Measurements from ENCODE around the gene SPATA2. TPM values are rescaled to one million over a fixed set of nuclear protein-coding genes. Genes with fewer than 3 reads are reported as not detected.

SPATA2 gene
- total RNA-seq, 5 donors from 2014 or later (not counting 1 experiment from before 2014, with no cell fraction given) = 9.6 to 19.4 (median 10.4) TPM

- Mint-ChIP-seq H3K27ac (no peak overlapping the region), H3K27me3 (no peaks in the 10 kb centered on the region), H3K4me3 (no peak overlapping the region), H3K36me3 (peaks cover 36% of the 10 kb centered on the region), H3K9me3 (no peaks in the 10 kb centered on the region), H3K4me1 (peaks cover 0 to 2% (median 0%) of the 10 kb centered on the region in 3 donors)
- no peak overlapping the region for H3K4me3 ChIP-seq (ENCODE audit: control insufficient read depth in 1 of 2, extremely low read depth in 1 of 2, low read length in 1 of 2)
- H3K27me3 ChIP-seq (replicated peaks in 1 of 2; ENCODE audit: control insufficient read depth in 2 of 2, extremely low read depth in 1 of 2, insufficient read depth in 2 of 2, low read length in 1 of 2) = no peaks in the 10 kb centered on the region
- no peak overlapping the region for H3K27ac ChIP-seq (ENCODE audit: low read length)
- POLR2A ChIA-PET = no interaction called here
- ATAC-seq (replicated peaks in 1 of 4) (no peak), DNase-seq (no peak)
- peaks cover 0 to 4% of the 10 kb centered on the region in 2 experiments for H3K4me1 ChIP-seq (ENCODE audit: control insufficient read depth in 1 of 2, extremely low read depth in 1 of 2, insufficient read depth in 2 of 2, low read length in 2 of 2)
- CTCF ChIA-PET = interaction anchor here in 1 of 2 donors (0.7 kb wide), 1 partner anchor 37 kb away, joined by 3 read pairs; no protein-coding TSS in a partner anchor
- H3K9me3 ChIP-seq = no peaks in the 10 kb centered on the region
- WGBS (ENCODE audit: insufficient coverage) = 98% methylated on average over 8 of the region's 10 CpGs
- peaks cover 22 to 68% of the 10 kb centered on the region in 2 donors for H3K36me3 ChIP-seq (ENCODE audit: control insufficient read depth in 2 of 2, extremely low read depth in 1 of 2, insufficient read depth in 1 of 2, low read length in 1 of 2)
These were observed 32.0 kb downstream of the SPATA2 start for GRCh38 chr20:49883246-49883802.

GRCh38 chr20:49882171-49882970 is 33.0 kb downstream of the SPATA2 start:
- ATAC-seq (replicated peaks in 1 of 4) (no peak), DNase-seq (no peak)
- Histone ChIP-seq H3K27me3 (replicated peaks in 1 of 2; ENCODE audit: control insufficient read depth in 2 of 2, extremely low read depth in 1 of 2, insufficient read depth in 2 of 2, low read length in 1 of 2) (no peaks in the 10 kb centered on the region), H3K4me3 (ENCODE audit: control insufficient read depth in 1 of 2, extremely low read depth in 1 of 2, low read length in 1 of 2) (no peak overlapping the region), H3K36me3 (ENCODE audit: control insufficient read depth in 2 of 2, extremely low read depth in 1 of 2, insufficient read depth in 1 of 2, low read length in 1 of 2) (peaks cover 22 to 65% of the 10 kb centered on the region in 2 donors), H3K27ac (ENCODE audit: low read length) (no peak overlapping the region), H3K9me3 (no peaks in the 10 kb centered on the region), H3K4me1 (ENCODE audit: control insufficient read depth in 1 of 2, extremely low read depth in 1 of 2, insufficient read depth in 2 of 2, low read length in 2 of 2) (no peaks in the 10 kb centered on the region)
- ChIA-PET CTCF (no interaction called here), POLR2A (interaction anchor here in 1 of 2 donors (1.1 kb wide), 1 partner anchor 10 kb away, joined by 3 read pairs; no protein-coding TSS in a partner anchor)
- Mint-ChIP-seq H3K9me3 (no peaks in the 10 kb centered on the region), H3K36me3 (peaks cover 36% of the 10 kb centered on the region), H3K27ac (no peak overlapping the region), H3K27me3 (no peaks in the 10 kb centered on the region), H3K4me3 (no peak overlapping the region), H3K4me1 (no peaks in the 10 kb centered on the region)
- 99% methylated on average over 27 of the region's 29 CpGs for WGBS (ENCODE audit: insufficient coverage)

- CTCF ChIA-PET = no interaction called here
- no peak for ATAC-seq (replicated peaks in 1 of 4)
- Mint-ChIP-seq H3K27me3 (no peaks in the 10 kb centered on the region), H3K9me3 (no peaks in the 10 kb centered on the region), H3K27ac (no peak overlapping the region), H3K4me1 (no peaks in the 10 kb centered on the region), H3K36me3 (peaks cover 26% of the 10 kb centered on the region), H3K4me3 (no peak overlapping the region)
- no peaks in the 10 kb centered on the region for H3K9me3 ChIP-seq
- DNase-seq = no peak
- no CpG with 5 or more reads among the region's 15 CpGs for WGBS (ENCODE audit: insufficient coverage)
- H3K4me1 ChIP-seq (ENCODE audit: control insufficient read depth in 1 of 2, extremely low read depth in 1 of 2, insufficient read depth in 2 of 2, low read length in 2 of 2) = no peaks in the 10 kb centered on the region
- POLR2A ChIA-PET = interaction anchor here in 1 of 2 donors (0.5 kb wide), 1 partner anchor 32 kb away, joined by 6 read pairs; no protein-coding TSS in a partner anchor
- H3K27me3 ChIP-seq (replicated peaks in 1 of 2; ENCODE audit: control insufficient read depth in 2 of 2, extremely low read depth in 1 of 2, insufficient read depth in 2 of 2, low read length in 1 of 2) = no peaks in the 10 kb centered on the region
- H3K4me3 ChIP-seq (ENCODE audit: control insufficient read depth in 1 of 2, extremely low read depth in 1 of 2, low read length in 1 of 2) = no peak overlapping the region
- no peak overlapping the region for H3K27ac ChIP-seq (ENCODE audit: low read length)
- peaks cover 22 to 66% of the 10 kb centered on the region in 2 donors for H3K36me3 ChIP-seq (ENCODE audit: control insufficient read depth in 2 of 2, extremely low read depth in 1 of 2, insufficient read depth in 1 of 2, low read length in 1 of 2)
These were observed 34.4 kb downstream of the SPATA2 start for GRCh38 chr20:49880724-49881445.

- POLR2A ChIA-PET = no interaction called here
- ATAC-seq (replicated peaks in 1 of 4) = no peak
These were observed 35.2 kb downstream of the SPATA2 start for GRCh38 chr20:49880177-49880576.

GRCh38 chr20:49878977-49879376 is 36.4 kb downstream of the SPATA2 start:
- Mint-ChIP-seq H3K36me3 (peaks cover 29% of the 10 kb centered on the region), H3K27me3 (no peaks in the 10 kb centered on the region), H3K4me3 (no peak overlapping the region), H3K4me1 (no peaks in the 10 kb centered on the region), H3K27ac (peak overlapping the region in 1 of 2 donors; percentile 15), H3K9me3 (no peaks in the 10 kb centered on the region)
- CTCF ChIA-PET = interaction anchor here in 1 of 2 donors (0.6 kb wide), 1 partner anchor 33 kb away, joined by 3 read pairs; no protein-coding TSS in a partner anchor
- no peaks in the 10 kb centered on the region for H3K4me1 ChIP-seq (ENCODE audit: control insufficient read depth in 1 of 2, extremely low read depth in 1 of 2, insufficient read depth in 2 of 2, low read length in 2 of 2)
- H3K4me3 ChIP-seq (ENCODE audit: control insufficient read depth in 1 of 2, extremely low read depth in 1 of 2, low read length in 1 of 2) = no peak overlapping the region
- DNase-seq = no peak
- no CpG with 5 or more reads among the region's 1 CpG for WGBS (ENCODE audit: insufficient coverage)
- H3K27ac ChIP-seq (ENCODE audit: low read length) = no peak overlapping the region
- POLR2A ChIA-PET = no interaction called here
- ATAC-seq (replicated peaks in 1 of 4) = no peak
- peaks cover 18 to 64% of the 10 kb centered on the region in 2 donors for H3K36me3 ChIP-seq (ENCODE audit: control insufficient read depth in 2 of 2, extremely low read depth in 1 of 2, insufficient read depth in 1 of 2, low read length in 1 of 2)
- no peaks in the 10 kb centered on the region for H3K9me3 ChIP-seq
- no peaks in the 10 kb centered on the region for H3K27me3 ChIP-seq (replicated peaks in 1 of 2; ENCODE audit: control insufficient read depth in 2 of 2, extremely low read depth in 1 of 2, insufficient read depth in 2 of 2, low read length in 1 of 2)

More at GRCh38 chr20:49880177-49880576, 35.2 kb downstream of the SPATA2 start:
- no peak overlapping the region for H3K4me3 ChIP-seq (ENCODE audit: control insufficient read depth in 1 of 2, extremely low read depth in 1 of 2, low read length in 1 of 2)
- CTCF ChIA-PET = no interaction called here
- Mint-ChIP-seq H3K4me3 (no peak overlapping the region), H3K9me3 (no peaks in the 10 kb centered on the region), H3K36me3 (peaks cover 26% of the 10 kb centered on the region), H3K4me1 (no peaks in the 10 kb centered on the region), H3K27ac (no peak overlapping the region), H3K27me3 (no peaks in the 10 kb centered on the region)
- H3K27ac ChIP-seq (ENCODE audit: low read length) = no peak overlapping the region
- WGBS (ENCODE audit: insufficient coverage) = 100% methylated on average over 2 of the region's 3 CpGs
- no peaks in the 10 kb centered on the region for H3K9me3 ChIP-seq
- no peak for DNase-seq
- no peaks in the 10 kb centered on the region for H3K4me1 ChIP-seq (ENCODE audit: control insufficient read depth in 1 of 2, extremely low read depth in 1 of 2, insufficient read depth in 2 of 2, low read length in 2 of 2)
- H3K27me3 ChIP-seq (replicated peaks in 1 of 2; ENCODE audit: control insufficient read depth in 2 of 2, extremely low read depth in 1 of 2, insufficient read depth in 2 of 2, low read length in 1 of 2) = no peaks in the 10 kb centered on the region
- peaks cover 22 to 66% of the 10 kb centered on the region in 2 donors for H3K36me3 ChIP-seq (ENCODE audit: control insufficient read depth in 2 of 2, extremely low read depth in 1 of 2, insufficient read depth in 1 of 2, low read length in 1 of 2)

- ATAC-seq (replicated peaks in 1 of 4) (no peak), DNase-seq (no peak)
- no peaks in the 10 kb centered on the region for H3K4me1 ChIP-seq (ENCODE audit: control insufficient read depth in 1 of 2, extremely low read depth in 1 of 2, insufficient read depth in 2 of 2, low read length in 2 of 2)
- Mint-ChIP-seq H3K27ac (no peak overlapping the region), H3K36me3 (peaks cover 22% of the 10 kb centered on the region), H3K4me1 (no peaks in the 10 kb centered on the region), H3K27me3 (no peaks in the 10 kb centered on the region), H3K4me3 (no peak overlapping the region), H3K9me3 (no peaks in the 10 kb centered on the region)
- H3K36me3 ChIP-seq (ENCODE audit: control insufficient read depth in 2 of 2, extremely low read depth in 1 of 2, insufficient read depth in 1 of 2, low read length in 1 of 2) = peaks cover 10 to 57% of the 10 kb centered on the region in 2 donors
- H3K9me3 ChIP-seq = no peaks in the 10 kb centered on the region
- WGBS (ENCODE audit: insufficient coverage) = 20% methylated on average over 1 of the region's 4 CpGs
- CTCF ChIA-PET = no interaction called here
- no peak overlapping the region for H3K4me3 ChIP-seq (ENCODE audit: control insufficient read depth in 1 of 2, extremely low read depth in 1 of 2, low read length in 1 of 2)
- POLR2A ChIA-PET = no interaction called here
- no peak overlapping the region for H3K27ac ChIP-seq (ENCODE audit: low read length)
- no peaks in the 10 kb centered on the region for H3K27me3 ChIP-seq (replicated peaks in 1 of 2; ENCODE audit: control insufficient read depth in 2 of 2, extremely low read depth in 1 of 2, insufficient read depth in 2 of 2, low read length in 1 of 2)
These were observed 37.9 kb downstream of the SPATA2 start for GRCh38 chr20:49877386-49877921.

Measured in T-cell (primary cell).